HL-60 (cell line): ENCODE measurements around the gene POLR2F.

Experiments
- DNase-seq, 2 experiments: peaks; one replicate each; pipeline ENCODE4 v3.0.0-alpha.2; 2010 to 2020; ENCODE audit warnings: low read depth in 1 of 2, low spot score in 1 of 2
- H3K27ac ChIP-seq: fragments of 250-450 bp; sonication (Bioruptor Pico); replicated peaks from 2 replicates; pipeline ENCODE4 v1.5.1; 2020; ENCODE audit warnings: mild to moderate bottlenecking, moderate library complexity
- H3K27me3 ChIP-seq: fragments of 250-450 bp; sonication (Bioruptor Pico); 2 replicates; pipeline ENCODE4 v1.5.1; 2021; ENCODE audit warnings: mild to moderate bottlenecking, moderate library complexity; ENCODE audit not compliant: insufficient read depth, poor library complexity, severe bottlenecking
- H3K4me3 ChIP-seq: replicated peaks from 2 replicates; pipeline ENCODE4 v1.5.1; 2011; ENCODE audit warnings: mild to moderate bottlenecking, control low read depth, low read length; ENCODE audit not compliant: insufficient read depth
- GABPA ChIP-seq: IDR thresholded peaks from 2 replicates; pipeline ENCODE4 v1.6.1; 2012; ENCODE audit warnings: low read depth
- POLR2AphosphoS5 ChIP-seq: IDR thresholded peaks from 2 replicates; pipeline ENCODE4 v1.6.1; 2012; ENCODE audit warnings: low read depth
- SPI1 ChIP-seq: IDR thresholded peaks from 2 replicates; pipeline ENCODE4 v1.6.1; 2012; ENCODE audit warnings: low read depth, mild to moderate bottlenecking, borderline replicate concordance
- TF ChIP-seq, protein P1 (sequence below): IDR thresholded peaks from one replicate; pipeline ENCODE4 v1.5.1; 2011; ENCODE audit warnings: low read length, control low read depth, inconsistent platforms; ENCODE audit not compliant: insufficient read depth
- TF ChIP-seq, protein P2 (sequence below): IDR thresholded peaks from 2 replicates; pipeline ENCODE4 v1.6.1; 2012; ENCODE audit warnings: low read depth; ENCODE audit not compliant: insufficient replicate concordance

Gene POLR2F

DNA sequence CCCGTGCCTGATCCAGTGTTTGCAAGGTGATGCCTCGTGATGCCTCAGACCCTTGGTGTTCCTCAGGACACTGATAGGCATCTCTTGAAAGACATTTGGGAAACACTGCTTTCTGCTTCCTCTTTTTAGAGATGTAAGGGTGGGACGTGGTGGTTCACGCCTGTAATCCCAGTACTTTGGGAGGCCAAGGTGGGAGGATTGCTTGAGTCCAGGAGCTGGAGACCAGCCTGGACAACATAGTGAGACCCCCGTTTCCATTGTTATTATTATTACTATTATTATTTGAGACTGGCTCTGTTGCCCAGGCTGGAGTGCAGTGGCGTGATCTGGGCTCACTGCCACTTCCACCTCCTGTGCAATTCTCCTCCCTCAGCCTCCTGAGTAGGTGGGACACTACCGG is 37.4 kb downstream of the POLR2F start:
- Histone ChIP-seq H3K27me3 (no peaks in the 10 kb centered on the region), H3K27ac (no peak overlapping the region), H3K4me3 (no peak overlapping the region)
- TF ChIP-seq, protein P1, sequence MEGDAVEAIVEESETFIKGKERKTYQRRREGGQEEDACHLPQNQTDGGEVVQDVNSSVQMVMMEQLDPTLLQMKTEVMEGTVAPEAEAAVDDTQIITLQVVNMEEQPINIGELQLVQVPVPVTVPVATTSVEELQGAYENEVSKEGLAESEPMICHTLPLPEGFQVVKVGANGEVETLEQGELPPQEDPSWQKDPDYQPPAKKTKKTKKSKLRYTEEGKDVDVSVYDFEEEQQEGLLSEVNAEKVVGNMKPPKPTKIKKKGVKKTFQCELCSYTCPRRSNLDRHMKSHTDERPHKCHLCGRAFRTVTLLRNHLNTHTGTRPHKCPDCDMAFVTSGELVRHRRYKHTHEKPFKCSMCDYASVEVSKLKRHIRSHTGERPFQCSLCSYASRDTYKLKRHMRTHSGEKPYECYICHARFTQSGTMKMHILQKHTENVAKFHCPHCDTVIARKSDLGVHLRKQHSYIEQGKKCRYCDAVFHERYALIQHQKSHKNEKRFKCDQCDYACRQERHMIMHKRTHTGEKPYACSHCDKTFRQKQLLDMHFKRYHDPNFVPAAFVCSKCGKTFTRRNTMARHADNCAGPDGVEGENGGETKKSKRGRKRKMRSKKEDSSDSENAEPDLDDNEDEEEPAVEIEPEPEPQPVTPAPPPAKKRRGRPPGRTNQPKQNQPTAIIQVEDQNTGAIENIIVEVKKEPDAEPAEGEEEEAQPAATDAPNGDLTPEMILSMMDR = no peak
- TF ChIP-seq SPI1 (no peak), POLR2AphosphoS5 (no peak), GABPA (no peak)
- TF ChIP-seq, protein P2, sequence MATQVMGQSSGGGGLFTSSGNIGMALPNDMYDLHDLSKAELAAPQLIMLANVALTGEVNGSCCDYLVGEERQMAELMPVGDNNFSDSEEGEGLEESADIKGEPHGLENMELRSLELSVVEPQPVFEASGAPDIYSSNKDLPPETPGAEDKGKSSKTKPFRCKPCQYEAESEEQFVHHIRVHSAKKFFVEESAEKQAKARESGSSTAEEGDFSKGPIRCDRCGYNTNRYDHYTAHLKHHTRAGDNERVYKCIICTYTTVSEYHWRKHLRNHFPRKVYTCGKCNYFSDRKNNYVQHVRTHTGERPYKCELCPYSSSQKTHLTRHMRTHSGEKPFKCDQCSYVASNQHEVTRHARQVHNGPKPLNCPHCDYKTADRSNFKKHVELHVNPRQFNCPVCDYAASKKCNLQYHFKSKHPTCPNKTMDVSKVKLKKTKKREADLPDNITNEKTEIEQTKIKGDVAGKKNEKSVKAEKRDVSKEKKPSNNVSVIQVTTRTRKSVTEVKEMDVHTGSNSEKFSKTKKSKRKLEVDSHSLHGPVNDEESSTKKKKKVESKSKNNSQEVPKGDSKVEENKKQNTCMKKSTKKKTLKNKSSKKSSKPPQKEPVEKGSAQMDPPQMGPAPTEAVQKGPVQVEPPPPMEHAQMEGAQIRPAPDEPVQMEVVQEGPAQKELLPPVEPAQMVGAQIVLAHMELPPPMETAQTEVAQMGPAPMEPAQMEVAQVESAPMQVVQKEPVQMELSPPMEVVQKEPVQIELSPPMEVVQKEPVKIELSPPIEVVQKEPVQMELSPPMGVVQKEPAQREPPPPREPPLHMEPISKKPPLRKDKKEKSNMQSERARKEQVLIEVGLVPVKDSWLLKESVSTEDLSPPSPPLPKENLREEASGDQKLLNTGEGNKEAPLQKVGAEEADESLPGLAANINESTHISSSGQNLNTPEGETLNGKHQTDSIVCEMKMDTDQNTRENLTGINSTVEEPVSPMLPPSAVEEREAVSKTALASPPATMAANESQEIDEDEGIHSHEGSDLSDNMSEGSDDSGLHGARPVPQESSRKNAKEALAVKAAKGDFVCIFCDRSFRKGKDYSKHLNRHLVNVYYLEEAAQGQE = no peak
- DNase-seq = no peak

DNA sequence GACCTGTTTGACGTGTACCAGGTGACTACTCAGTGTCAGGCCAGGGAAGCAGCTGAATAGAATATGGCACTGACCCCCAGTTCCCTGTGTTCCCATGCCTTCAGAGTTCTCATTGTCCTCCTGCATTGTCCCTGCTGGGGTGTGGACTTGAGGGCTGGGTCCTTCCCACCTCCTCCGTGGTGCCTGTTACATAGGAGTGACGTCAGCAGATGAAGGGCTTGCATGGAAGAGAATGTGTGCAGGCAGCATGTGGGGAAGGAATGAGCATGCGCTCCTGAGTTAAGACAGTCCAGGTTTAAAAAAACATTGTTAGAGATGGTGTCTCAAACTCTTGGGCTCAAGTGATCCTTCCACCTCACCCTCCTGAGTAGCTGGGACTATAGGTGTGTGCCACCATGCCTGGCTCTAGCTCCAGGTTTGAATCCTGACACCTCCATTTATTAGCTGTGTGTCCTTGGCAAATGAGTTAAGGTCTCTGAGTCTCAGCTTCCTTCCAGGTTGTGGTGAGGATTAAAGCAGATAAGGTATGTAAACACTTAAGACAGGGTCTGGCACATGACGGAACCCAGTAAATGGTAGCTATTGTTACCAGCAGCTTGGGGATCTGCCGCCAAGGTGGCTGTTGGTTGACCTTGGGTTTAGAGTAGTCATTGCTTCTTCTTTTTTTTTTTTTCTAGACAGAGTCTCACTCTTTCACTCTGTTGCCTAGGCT is 38.4 kb downstream of the POLR2F start:
- H3K4me3 ChIP-seq = no peak overlapping the region
- no peaks in the 10 kb centered on the region for H3K27me3 ChIP-seq
- no peak overlapping the region for H3K27ac ChIP-seq
- TF ChIP-seq, protein P1 = no peak
- no peak for DNase-seq

DNA sequence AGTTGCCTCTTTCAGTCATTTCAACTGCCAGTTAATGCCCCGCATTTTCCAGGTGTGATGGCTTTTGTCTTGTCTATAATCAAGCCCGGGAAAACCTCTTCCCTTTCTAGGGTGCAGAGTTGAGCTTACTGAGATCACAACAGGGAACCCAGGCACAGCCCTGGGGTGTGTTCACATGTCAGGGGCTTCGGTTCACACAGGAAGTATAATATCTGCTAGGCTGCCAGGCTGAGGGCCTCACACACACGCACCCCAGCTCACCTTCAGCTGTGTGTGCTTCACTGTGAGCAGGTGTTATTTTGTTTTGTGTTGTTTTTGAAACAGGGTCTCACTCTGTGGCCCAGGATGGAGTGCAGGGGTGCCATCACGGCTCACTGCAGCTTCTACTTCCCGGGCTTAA is 40.5 kb downstream of the POLR2F start:
- no peak overlapping the region for H3K27ac ChIP-seq
- no peak overlapping the region for H3K4me3 ChIP-seq
- DNase-seq = no peak
- no peak for TF ChIP-seq GABPA
- TF ChIP-seq, protein P2 = no peak
- TF ChIP-seq, protein P1 = no peak
- TF ChIP-seq SPI1 = no peak
- no peak for TF ChIP-seq POLR2AphosphoS5
- H3K27me3 ChIP-seq = no peaks in the 10 kb centered on the region

DNA sequence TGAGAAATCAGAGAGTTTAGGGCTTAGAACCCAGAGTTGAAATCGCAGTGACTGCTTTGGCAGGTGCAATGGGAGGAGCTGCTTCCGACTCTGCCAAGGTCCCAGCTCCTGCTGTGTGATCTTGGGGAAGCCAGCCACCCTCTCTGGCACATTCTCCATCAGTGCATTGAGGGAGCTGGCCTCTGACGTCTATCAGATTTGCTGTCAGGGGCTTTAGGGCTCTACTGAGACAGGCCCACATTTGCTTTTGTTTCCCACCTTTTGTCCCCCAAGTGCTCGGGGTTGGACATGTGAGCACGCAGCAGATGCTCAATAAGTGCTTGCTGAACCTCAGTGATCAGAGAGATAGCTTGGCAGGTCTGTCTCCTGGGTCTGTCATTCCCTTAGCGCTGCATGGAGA is 41.5 kb downstream of the POLR2F start:
- TF ChIP-seq GABPA = no peak
- TF ChIP-seq, protein P2 = no peak
- TF ChIP-seq SPI1 = no peak
- no peak for TF ChIP-seq POLR2AphosphoS5
- TF ChIP-seq, protein P1 = no peak

More for the DNA sequence above, 41.5 kb downstream of the POLR2F start:
- DNase-seq = no peak
- no peak overlapping the region for H3K4me3 ChIP-seq
- H3K27me3 ChIP-seq = no peaks in the 10 kb centered on the region
- H3K27ac ChIP-seq = no peak overlapping the region
